ENCODE results near the gene NOS1AP. TPM values are rescaled to one million over a fixed set of nuclear protein-coding genes. Genes with fewer than 3 reads are reported as not detected.
A peak's percentile ranks its signal among the peaks of the same experiment; 100 is the strongest.

Gene NOS1AP
- total RNA-seq, 1 experiment from 2014 or later, result 2.6 TPM

DNA sequence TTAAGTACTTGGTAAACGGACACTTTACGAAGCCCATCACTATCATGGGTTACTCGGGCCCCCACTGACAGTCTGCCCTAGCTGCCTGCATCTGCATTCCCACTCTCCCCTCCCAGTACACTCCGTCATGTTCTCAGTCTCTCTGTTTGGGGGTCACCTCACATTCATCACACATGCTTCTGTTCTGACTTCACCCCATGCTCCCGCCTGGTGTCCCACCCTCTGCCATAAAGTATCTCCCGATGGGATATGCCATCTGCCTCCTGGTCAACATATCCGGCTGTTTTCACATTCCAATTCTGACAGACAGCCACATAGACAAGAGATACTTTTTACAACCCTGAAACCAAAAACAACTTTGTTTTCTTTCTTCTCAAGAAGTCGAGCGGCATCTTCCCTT is 46.9 kb upstream of the NOS1AP start:
- intact Hi-C loops (cut with micrococcal nuclease), result loop anchor here (5.0 kb wide), 2 partner anchors 110 to 135 kb away; no protein-coding TSS in a partner anchor
- no peaks in the 10 kb centered on the region for H3K27me3 ChIP-seq (ENCODE audit: low read length)
- H3F3A ChIP-seq (ENCODE audit: low read length, unreplicated experiment), result no peaks in the 10 kb centered on the region
- H3K79me2 ChIP-seq (ENCODE audit: low read length), result no peaks in the 10 kb centered on the region
- no peak overlapping the region for H2AFZ ChIP-seq (ENCODE audit: low read length)
- no peak overlapping the region for H3K4me2 ChIP-seq (ENCODE audit: low read length)
- POLR2A ChIA-PET (ENCODE audit: unreplicated experiment), result interaction anchor here (0.7 kb wide), 1 partner anchor 704 kb away, joined by 5 read pairs; no protein-coding TSS in a partner anchor
- ATAC-seq, result no peak
- peaks cover 36% of the 10 kb centered on the region for H3K4me1 ChIP-seq (ENCODE audit: insufficient read depth, low read length)
- H3K27ac ChIP-seq (ENCODE audit: low read length), result no peak overlapping the region
- no peaks in the 10 kb centered on the region for H3K9me3 ChIP-seq (ENCODE audit: low read length)
- CTCF ChIA-PET, result no interaction called here
- no peaks in the 10 kb centered on the region for H3K9me2 ChIP-seq (replicated peaks; ENCODE audit: low read length)
- H3K4me3 ChIP-seq (ENCODE audit: low read length), result no peak overlapping the region
- no peaks in the 10 kb centered on the region for H3K36me3 ChIP-seq (ENCODE audit: low read depth, low read length)
- H4K20me1 ChIP-seq (ENCODE audit: low read length), result no peaks in the 10 kb centered on the region
- no peak for DNase-seq
- TF ChIP-seq EZH2 (IDR thresholded peaks at IDR 0.05; ENCODE audit: low read length, unreplicated experiment) (no peak), EZH2phosphoT487 (IDR thresholded peaks at IDR 0.05; ENCODE audit: borderline replicate concordance, low read length) (no peak), CTCF (conservative IDR thresholded peaks at IDR 0.05; ENCODE audit: low read depth, low read length) (no peak)
- no TSS peak for BruUV-seq (replicated peaks)
- no peak overlapping the region for H3K9ac ChIP-seq (ENCODE audit: low read length)

DNA sequence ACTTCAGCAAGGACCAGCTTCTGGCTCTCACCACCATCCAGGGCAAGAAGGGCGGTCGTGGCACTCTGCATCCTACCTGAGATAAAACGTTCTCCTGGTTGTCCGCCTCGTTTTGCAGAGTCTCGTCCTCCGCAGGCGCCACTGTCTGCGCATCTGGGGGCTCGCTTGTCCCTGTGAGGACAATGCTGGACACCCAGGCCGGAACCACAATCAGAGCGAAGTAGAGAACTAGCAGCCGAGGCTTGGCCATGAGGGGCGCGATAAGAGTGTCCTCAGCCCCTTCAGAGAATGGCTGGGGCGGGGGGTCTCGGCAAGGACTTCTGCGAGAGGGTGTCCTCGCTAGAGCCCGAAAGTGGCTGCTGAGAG is 46.3 kb upstream of the NOS1AP start:
- TF ChIP-seq CTCF (conservative IDR thresholded peaks at IDR 0.05; ENCODE audit: low read depth, low read length), result no peak
- TF ChIP-seq EZH2 (IDR thresholded peaks at IDR 0.05; ENCODE audit: low read length, unreplicated experiment), result no peak
- no peak for TF ChIP-seq EZH2phosphoT487 (IDR thresholded peaks at IDR 0.05; ENCODE audit: borderline replicate concordance, low read length)
- no peak for DNase-seq
- H4K20me1 ChIP-seq (ENCODE audit: low read length), result no peaks in the 10 kb centered on the region
- peak overlapping the region; percentile 85 for H3K4me3 ChIP-seq (ENCODE audit: low read length)
- H3K4me1 ChIP-seq (ENCODE audit: insufficient read depth, low read length), result peaks cover 36% of the 10 kb centered on the region
- intact Hi-C loops (cut with micrococcal nuclease), result loop anchor here (5.0 kb wide), 2 partner anchors 111 to 136 kb away; no protein-coding TSS in a partner anchor
- no peak for ATAC-seq
- H3K9me2 ChIP-seq (replicated peaks; ENCODE audit: low read length), result no peaks in the 10 kb centered on the region
- ChIA-PET POLR2A (ENCODE audit: unreplicated experiment) (interaction anchor here (0.5 to 0.7 kb wide), 2 partner anchors 254 to 705 kb away, joined by 4 to 5 read pairs; no protein-coding TSS in a partner anchor), CTCF (interaction anchor here (1.6 kb wide), 1 partner anchor 230 kb away, joined by 15 read pairs; no protein-coding TSS in a partner anchor)
- no peaks in the 10 kb centered on the region for H3F3A ChIP-seq (ENCODE audit: low read length, unreplicated experiment)
- H3K27me3 ChIP-seq (ENCODE audit: low read length), result no peaks in the 10 kb centered on the region
- H3K36me3 ChIP-seq (ENCODE audit: low read depth, low read length), result no peaks in the 10 kb centered on the region
- peak overlapping the region; percentile 36; the same call in 1 of the 2 replicates for H3K9ac ChIP-seq (ENCODE audit: low read length)
- H2AFZ ChIP-seq (ENCODE audit: low read length), result peak overlapping the region; percentile 99
- H3K4me2 ChIP-seq (ENCODE audit: low read length), result peak overlapping the region; percentile 92
- H3K9me3 ChIP-seq (ENCODE audit: low read length), result no peaks in the 10 kb centered on the region
- no peak overlapping the region for H3K27ac ChIP-seq (ENCODE audit: low read length)
- no peaks in the 10 kb centered on the region for H3K79me2 ChIP-seq (ENCODE audit: low read length)
- no TSS peak for BruUV-seq (replicated peaks)
